ENCODE results near the gene CENPX.

The CENPX gene

GRCh38 chr17:82055965-82056728, 33.5 kb upstream of the CENPX start:
- Histone ChIP-seq H3K9me3 (no peaks in the 10 kb centered on the region), H3K36me3 (peaks cover 37 to 81% (median 68%) of the 10 kb centered on the region in 3 donors), H3K27ac (no peak overlapping the region), H3K4me3 (no peak overlapping the region), H3K4me1 (peaks cover 6 to 26% (median 19%) of the 10 kb centered on the region in 4 donors), H3K27me3 (no peaks in the 10 kb centered on the region)
- DNase-seq = no peak
- intact Hi-C loops (cut with DNase I; ENCODE audit: low total_unique reads) = no loop called here
- no peak for TF ChIP-seq CTCF (IDR thresholded peaks at IDR 0.05)

DNA sequence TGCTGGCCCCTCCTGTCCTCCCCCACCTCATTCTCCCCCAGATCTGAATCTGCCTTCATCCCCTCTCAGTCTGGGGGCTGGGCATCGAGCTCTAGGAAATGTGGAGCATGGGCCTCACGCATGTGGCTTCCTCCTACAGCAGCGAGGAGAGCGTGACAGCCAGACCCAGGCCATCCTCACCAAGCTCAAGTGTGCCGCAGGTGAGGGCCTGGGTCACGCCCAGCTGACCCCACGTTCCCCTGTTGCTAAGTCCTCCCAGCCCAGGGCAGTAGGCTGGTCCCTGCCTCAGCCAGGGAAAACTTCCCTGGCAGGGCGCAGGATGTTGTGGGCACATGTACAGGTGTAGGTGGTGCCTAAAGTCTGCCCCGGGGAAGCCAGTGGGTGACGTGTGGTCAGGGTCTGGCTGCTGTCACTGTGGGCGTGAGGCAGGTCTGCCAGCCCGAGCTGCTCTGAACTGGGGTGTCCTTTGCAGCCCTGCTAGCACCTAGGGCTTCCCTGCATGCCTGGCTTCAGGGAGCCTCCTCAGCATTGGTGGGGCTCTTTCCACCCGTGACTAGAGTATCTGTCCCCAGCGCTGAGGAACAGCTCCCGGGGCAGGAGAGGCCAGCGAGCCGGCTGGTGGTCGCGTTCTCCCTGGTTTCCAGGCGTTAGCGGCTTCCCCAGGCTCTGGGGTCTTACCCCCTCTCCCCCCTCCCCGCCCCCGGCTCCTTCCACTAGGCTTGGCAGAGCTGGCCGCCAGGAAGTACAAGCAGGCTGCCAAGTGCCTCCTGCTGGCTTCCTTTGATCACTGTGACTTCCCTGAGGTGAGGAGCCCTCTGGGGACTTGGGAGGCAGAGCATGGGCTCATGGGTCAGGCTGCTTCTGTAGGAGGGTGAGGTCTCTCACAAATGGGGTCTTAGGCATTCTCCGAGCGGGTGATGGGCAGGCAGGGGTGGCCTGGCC, 32.6 kb upstream of the CENPX start:
- TF ChIP-seq CTCF (IDR thresholded peaks at IDR 0.05) = no peak
- peaks cover 6 to 34% (median 26%) of the 10 kb centered on the region in 4 donors for H3K4me1 ChIP-seq
- H3K27me3 ChIP-seq = no peaks in the 10 kb centered on the region
- intact Hi-C loops (cut with DNase I; ENCODE audit: low total_unique reads) = no loop called here
- H3K4me3 ChIP-seq = no peak overlapping the region
- no peaks in the 10 kb centered on the region for H3K9me3 ChIP-seq
- no peak overlapping the region for H3K27ac ChIP-seq
- DNase-seq = no peak
- H3K36me3 ChIP-seq = peaks cover 29 to 75% (median 60%) of the 10 kb centered on the region in 3 donors

GRCh38 chr17:82054351-82055022, 31.8 kb upstream of the CENPX start:
- no peak for DNase-seq
- H3K27me3 ChIP-seq = no peaks in the 10 kb centered on the region
- H3K27ac ChIP-seq = no peak overlapping the region
- H3K36me3 ChIP-seq = peaks cover 32 to 74% (median 63%) of the 10 kb centered on the region in 3 donors
- intact Hi-C loops (cut with DNase I; ENCODE audit: low total_unique reads) = no loop called here
- peaks cover 6 to 43% (median 30%) of the 10 kb centered on the region in 4 donors for H3K4me1 ChIP-seq
- no peaks in the 10 kb centered on the region for H3K9me3 ChIP-seq
- H3K4me3 ChIP-seq = no peak overlapping the region
- TF ChIP-seq CTCF (IDR thresholded peaks at IDR 0.05) = no peak

DNA sequence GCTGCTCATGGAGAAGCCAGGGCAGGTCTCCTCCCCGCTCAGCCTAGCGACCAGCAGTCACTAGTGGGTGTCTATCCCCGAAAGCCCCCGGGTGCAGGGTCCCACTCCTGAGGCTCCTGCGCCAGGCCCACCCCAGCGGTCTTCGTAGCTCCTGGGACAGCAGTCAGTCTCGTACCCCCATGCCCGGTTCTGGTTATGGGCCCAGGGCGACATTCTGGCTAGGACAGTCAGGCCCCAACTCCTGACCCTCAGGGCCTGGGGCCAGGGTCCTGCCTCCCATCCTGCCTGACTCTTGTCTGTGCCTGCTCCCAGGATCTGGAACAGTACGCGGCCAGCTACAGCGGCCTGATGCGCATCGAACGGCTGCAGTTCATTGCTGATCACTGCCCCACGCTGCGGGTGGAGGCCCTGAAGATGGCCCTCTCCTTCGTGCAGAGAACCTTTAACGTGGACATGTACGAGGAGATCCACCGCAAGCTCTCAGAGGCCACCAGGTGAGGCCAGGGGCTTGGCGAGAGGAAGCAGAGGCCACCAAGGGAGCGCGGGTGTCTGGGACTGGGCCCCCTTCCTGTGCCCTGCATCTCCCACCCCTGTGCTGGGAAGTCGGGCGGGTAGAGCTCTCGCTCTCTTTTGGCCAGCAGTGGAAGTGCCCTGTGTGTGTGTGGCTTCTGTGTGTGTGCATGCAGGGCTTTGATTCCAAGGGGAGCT, 31.0 kb upstream of the CENPX start:
- peaks cover 6 to 45% (median 30%) of the 10 kb centered on the region in 4 donors for H3K4me1 ChIP-seq
- H3K36me3 ChIP-seq = peaks cover 34 to 74% (median 63%) of the 10 kb centered on the region in 3 donors
- no peak for TF ChIP-seq CTCF (IDR thresholded peaks at IDR 0.05)
- H3K27me3 ChIP-seq = no peaks in the 10 kb centered on the region
- no peak for DNase-seq
- H3K9me3 ChIP-seq = no peaks in the 10 kb centered on the region
- no peak overlapping the region for H3K27ac ChIP-seq
- H3K4me3 ChIP-seq = no peak overlapping the region
- intact Hi-C loops (cut with DNase I; ENCODE audit: low total_unique reads) = no loop called here

GRCh38 chr17:82053130-82053529, 30.5 kb upstream of the CENPX start:
- peaks cover 6 to 45% (median 30%) of the 10 kb centered on the region in 4 donors for H3K4me1 ChIP-seq
- intact Hi-C loops (cut with DNase I; ENCODE audit: low total_unique reads) = no loop called here
- TF ChIP-seq CTCF (IDR thresholded peaks at IDR 0.05) = no peak
- peak overlapping the region; percentile 75 to 93 for H3K4me3 ChIP-seq
- DNase-seq = no peak
- H3K36me3 ChIP-seq = peaks cover 34 to 74% (median 63%) of the 10 kb centered on the region in 3 donors
- H3K9me3 ChIP-seq = no peaks in the 10 kb centered on the region
- no peaks in the 10 kb centered on the region for H3K27me3 ChIP-seq
- H3K27ac ChIP-seq = no peak overlapping the region

Data from tibial artery (tissue), 4 donors.